IMR-90 (cell line): ENCODE results near the gene DTNA.

Source experiments
- CEBPB ChIP-seq: IDR thresholded peaks from 2 replicates; pipeline ENCODE4 v1.6.1; 2012; ENCODE audit warnings: low read depth, low read length, improper control_type of control experiment
- CTCF ChIP-seq: conservative IDR thresholded peaks from 2 replicates; pipeline ENCODE4 v1.5.1; 2012; ENCODE audit warnings: mild to moderate bottlenecking, low read depth, low read length, improper control_type of control experiment
- MAFK ChIP-seq: IDR thresholded peaks from 2 replicates; pipeline ENCODE4 v1.6.1; 2012; ENCODE audit warnings: low read depth, low read length, improper control_type of control experiment
- POLR2A ChIP-seq: IDR thresholded peaks from 2 replicates; pipeline ENCODE4 v1.6.1; 2012; ENCODE audit warnings: mild to moderate bottlenecking, low read depth, low read length
- RFX5 ChIP-seq: IDR thresholded peaks from 2 replicates; pipeline ENCODE4 v1.8.0; 2012; ENCODE audit warnings: low read depth, mild to moderate bottlenecking, low read length, moderate library complexity
- SMC3 ChIP-seq: fragments of 150-350 bp; IDR thresholded peaks from 2 replicates; pipeline ENCODE4 v1.6.1; 2016; ENCODE audit warnings: low read depth, mild to moderate bottlenecking, antibody characterized with exemption, low read length, moderate library complexity
- USF2 ChIP-seq: fragments of 150-350 bp; IDR thresholded peaks from 2 replicates; pipeline ENCODE4 v1.6.1; 2017; ENCODE audit warnings: mild to moderate bottlenecking, antibody characterized with exemption, low read length, low read depth

- TF ChIP-seq CTCF, result no peak
- TF ChIP-seq SMC3, result no peak
- no peak for TF ChIP-seq RFX5
- no peak for TF ChIP-seq POLR2A
- TF ChIP-seq USF2, result no peak
- TF ChIP-seq MAFK, result no peak
- no peak for TF ChIP-seq CEBPB
Observed at GRCh38 chr18:34740101-34740500, 30.0 kb downstream of the DTNA start.
